IMR-90 (cell line): ENCODE measurements around the gene THPO. TPM values are rescaled to one million over a fixed set of nuclear protein-coding genes. Genes with fewer than 3 reads are reported as not detected.

Experiments used
- ATAC-seq: fragments of 200-7000 bp; cut with Tn5 transposase; 2 replicates; pipeline ENCODE4 v1.9.1; 2020; ENCODE audit warnings: low read depth, mild to moderate bottlenecking, moderate library complexity
- BruUV-seq: library from RNA; stranded (reverse); fragments of 400-500 nt; replicated peaks from 2 replicates; lab custom pipeline; 2021; lab: Mats Ljungman, UMichigan
- CTCF ChIA-PET: fragments of 300-600 bp; formaldehyde crosslinking; extraction: SDS; loops from one replicate; lab custom pipeline; 2021; ENCODE audit warnings: antibody characterized with exemption; lab: Yijun Ruan, JAX
- POLR2A ChIA-PET: fragments of 300-600 bp; sonication (Branson Sonifier 250); formaldehyde crosslinking; loops from one replicate; lab custom pipeline; 2022; ENCODE audit warnings: antibody characterized with exemption; ENCODE audit not compliant: unreplicated experiment; lab: Charles Lee
- DNase-seq: peaks from one replicate; pipeline ENCODE4 v3.0.0; 2013
- H2AFZ ChIP-seq: replicated peaks from 2 replicates; pipeline ENCODE3; 2013; ENCODE audit warnings: low read length, mild to moderate bottlenecking; ENCODE audit not compliant: poor library complexity
- H2AK5ac ChIP-seq: 2 replicates; pipeline ENCODE4 v1.6.1; 2013; ENCODE audit warnings: low read depth, low read length, inconsistent platforms
- H2AK9ac ChIP-seq: replicated peaks from 2 replicates; pipeline ENCODE3; 2013; ENCODE audit warnings: mild to moderate bottlenecking, low read depth, low read length, moderate library complexity; ENCODE audit not compliant: poor library complexity
- H2BK120ac ChIP-seq: 2 replicates; pipeline ENCODE4 v1.6.1; 2013; ENCODE audit warnings: low read depth, low read length, inconsistent platforms
- H2BK15ac ChIP-seq: 3 replicates; pipeline ENCODE4 v1.6.1; 2013; ENCODE audit warnings: low read depth, low read length, inconsistent platforms
- H2BK20ac ChIP-seq: 2 replicates; pipeline ENCODE4 v1.6.1; 2013; ENCODE audit warnings: low read depth, mild to moderate bottlenecking, inconsistent platforms, low read length, moderate library complexity
- H2BK5ac ChIP-seq: 2 replicates; pipeline ENCODE4 v1.6.1; 2013; ENCODE audit warnings: mild to moderate bottlenecking, low read depth, low read length, inconsistent platforms; ENCODE audit not compliant: poor library complexity, severe bottlenecking
- H3K14ac ChIP-seq: replicated peaks from 2 replicates; pipeline ENCODE4 v1.6.1; 2013; ENCODE audit warnings: low read depth, low read length, inconsistent platforms
- H3K18ac ChIP-seq: 2 replicates; pipeline ENCODE4 v1.6.1; 2013; ENCODE audit warnings: low read depth, low read length, control low read depth
- H3K23ac ChIP-seq: 2 replicates; pipeline ENCODE4 v1.6.1; 2013; ENCODE audit warnings: low read depth, low read length, inconsistent platforms
- H3K27ac ChIP-seq: 2 replicates; pipeline ENCODE4 v1.5.1; 2013; ENCODE audit warnings: mild to moderate bottlenecking, control low read depth, low read length; ENCODE audit not compliant: insufficient read depth
- H3K27me3 ChIP-seq: 2 replicates; pipeline ENCODE4 v1.6.1; 2013; ENCODE audit warnings: low read length; ENCODE audit not compliant: control insufficient read depth, insufficient read depth
- H3K36me3 ChIP-seq: 2 replicates; pipeline ENCODE4 v1.6.1; 2013; ENCODE audit warnings: low read length, mixed read lengths; ENCODE audit not compliant: control insufficient read depth, insufficient read depth
- H3K4ac ChIP-seq: 2 replicates; pipeline ENCODE4 v1.6.1; 2013; ENCODE audit warnings: low read depth, low read length, inconsistent platforms
- H3K4me1 ChIP-seq: 2 replicates; pipeline ENCODE4 v1.6.1; 2013; ENCODE audit warnings: low read length, mixed read lengths; ENCODE audit not compliant: control insufficient read depth, insufficient read depth
- H3K4me2 ChIP-seq: 2 replicates; pipeline ENCODE4 v1.6.1; 2013; ENCODE audit warnings: low read depth, mild to moderate bottlenecking, control low read depth, low read length, moderate library complexity
- H3K4me3 ChIP-seq: 2 replicates; pipeline ENCODE4 v1.5.1; 2013; ENCODE audit warnings: low read depth, mild to moderate bottlenecking, control low read depth, low read length, moderate library complexity; ENCODE audit not compliant: insufficient read depth
- H3K56ac ChIP-seq: 2 replicates; pipeline ENCODE4 v1.6.1; 2013; ENCODE audit warnings: low read length, inconsistent platforms; ENCODE audit not compliant: insufficient read depth; ENCODE audit errors: extremely low read depth
- H3K79me1 ChIP-seq, 2 experiments: 2 replicates each; pipeline ENCODE4 v1.6.1; 2013; ENCODE audit warnings: low read length in 2 of 2, inconsistent platforms in 1 of 2, low read depth in 1 of 2
- H3K9ac ChIP-seq: 2 replicates; pipeline ENCODE4 v1.6.1; 2013; ENCODE audit warnings: low read depth, low read length, control low read depth
- H3K9me1 ChIP-seq: 2 replicates; pipeline ENCODE4 v1.6.1; 2013; ENCODE audit warnings: low read length, inconsistent platforms; ENCODE audit not compliant: insufficient read depth
- H3K9me3 ChIP-seq: 2 replicates; pipeline ENCODE4 v1.6.1; 2013; ENCODE audit warnings: low read length; ENCODE audit not compliant: control insufficient read depth, insufficient read depth
- H4K20me1 ChIP-seq: 2 replicates; pipeline ENCODE4 v1.6.1; 2013; ENCODE audit warnings: low read length, inconsistent platforms; ENCODE audit not compliant: insufficient read depth
- H4K5ac ChIP-seq: 2 replicates; pipeline ENCODE4 v1.6.1; 2013; ENCODE audit warnings: mild to moderate bottlenecking, low read depth, low read length, control low read depth
- H4K8ac ChIP-seq, 2 experiments: 2 replicates each; pipeline ENCODE4 v1.6.1; 2013; ENCODE audit warnings: low read depth in 2 of 2, low read length in 2 of 2, control low read depth in 1 of 2, inconsistent platforms in 1 of 2
- H4K91ac ChIP-seq: 2 replicates; pipeline ENCODE4 v1.6.1; 2013; ENCODE audit warnings: low read depth, low read length, inconsistent platforms; ENCODE audit not compliant: insufficient read depth
- CHD1 ChIP-seq: IDR thresholded peaks from 2 replicates; pipeline ENCODE4 v1.6.1; 2012; ENCODE audit warnings: low read depth, low read length, improper control_type of control experiment
- RCOR1 ChIP-seq: IDR thresholded peaks from 2 replicates; pipeline ENCODE4 v1.6.1; 2012; ENCODE audit warnings: mild to moderate bottlenecking, low read length, improper control_type of control experiment; ENCODE audit not compliant: insufficient replicate concordance
- WGBS, 2 experiments: methylation state at CpG; one replicate each; pipeline versions ENCODE4 v1.1.5 to v1.1.7; 2013; ENCODE audit warnings: missing lambda C conversion rate in 2 of 2; ENCODE audit not compliant: insufficient read length in 1 of 2; ENCODE audit errors: extremely low coverage in 2 of 2; 5-methylcytosine and 5-hydroxymethylcytosine counted together
- dilution Hi-C: fragments of 300-500 bp; cut with HindIII; formaldehyde crosslinking; loops from one replicate; pipeline ENCODE4 v1.14.3; 2018; ENCODE audit warnings: low sequenced_read_pairs; ENCODE audit not compliant: unreplicated experiment
- in situ Hi-C: fragments of 300-500 bp; cut with MboI; formaldehyde crosslinking; loops from 3 replicates; pipeline ENCODE4 v1.14.3; 2019; ENCODE audit warnings: low sequenced_read_pairs, inconsistent platforms, mixed read lengths
- intact Hi-C: fragments of 100-400 bp; cut with micrococcal nuclease; formaldehyde crosslinking; loops from 2 replicates; pipeline ENCODE4 v1.10.0; 2022
- polyA plus RNA-seq, 3 experiments: library from polyadenylated mRNA; depleted of rRNA; stranded (reverse); fragments of >200 nt; gene quantifications; 2 replicates each; pipeline ENCODE4 v1.2.3, GENCODE V29; 2012; ENCODE audit warnings: low replicate concordance in 1 of 3
- total RNA-seq: library from RNA; depleted of rRNA; stranded (reverse); fragments of >200 nt; gene quantifications from 2 replicates; pipeline ENCODE4 v1.2.3, GENCODE V29; 2012
- TF ChIP-seq, protein P1 (sequence below): fragments of 150-350 bp; IDR thresholded peaks from 2 replicates; pipeline ENCODE4 v1.6.1; 2016; ENCODE audit warnings: low read depth, mild to moderate bottlenecking, low read length, moderate library complexity, borderline replicate concordance
- TF ChIP-seq, protein P2 (sequence below): fragments of 150-350 bp; IDR thresholded peaks from 2 replicates; pipeline ENCODE4 v1.6.1; 2017; ENCODE audit warnings: mild to moderate bottlenecking, antibody characterized with exemption, low read length, low read depth

THPO gene
- total and polyA plus RNA-seq, 2 of the 4 experiments (the other 2 are of a cell fraction): not detected

DNA sequence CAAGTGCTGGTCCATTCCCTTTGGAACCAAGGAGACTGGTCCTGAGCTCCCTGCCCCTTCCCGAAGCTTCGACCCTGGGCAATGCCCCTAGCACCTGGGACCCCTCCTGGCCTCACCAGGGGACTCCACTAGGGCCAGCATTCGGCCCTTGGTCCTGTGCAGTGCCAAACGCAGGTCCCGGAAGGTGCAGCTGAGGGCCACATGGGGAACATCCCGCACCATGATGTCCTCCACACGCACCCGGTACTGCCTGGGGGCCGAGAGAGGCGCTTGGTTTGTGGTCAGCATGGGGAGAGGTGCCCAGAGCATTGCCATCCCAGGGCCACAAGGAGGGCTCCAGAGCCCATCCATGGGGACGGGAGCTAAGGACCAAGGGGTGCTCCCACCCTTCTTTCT lies 24.5 kb downstream of the THPO start:
- intact Hi-C loops (no loop called here), dilution Hi-C loops (loop anchor here (25.0 kb wide), 1 partner anchor 184 kb away; no protein-coding TSS in a partner anchor), in situ Hi-C loops (no loop called here)
- Histone ChIP-seq H3K79me1 (no peaks in the 10 kb centered on the region), H2BK5ac (no peak overlapping the region), H2AFZ (no peak overlapping the region), H3K27me3 (no peaks in the 10 kb centered on the region), H3K18ac (no peak overlapping the region), H4K5ac (no peak overlapping the region), H2BK15ac (no peak overlapping the region), H2AK9ac (no peak overlapping the region), H3K4ac (no peak overlapping the region), H3K4me1 (no peaks in the 10 kb centered on the region), H3K14ac (no peak overlapping the region), H3K9ac (no peak overlapping the region), H3K56ac (no peak overlapping the region), H4K91ac (no peak overlapping the region), H3K9me3 (no peaks in the 10 kb centered on the region), H3K23ac (no peak overlapping the region), H2BK20ac (no peak overlapping the region), H4K20me1 (no peaks in the 10 kb centered on the region; the same call in 1 of the 2 replicates), H3K9me1 (peaks cover 9% of the 10 kb centered on the region; the same call in 1 of the 2 replicates), H3K4me3 (no peak overlapping the region), H2AK5ac (no peak overlapping the region), H3K4me2 (no peak overlapping the region), H3K27ac (no peak overlapping the region), H3K36me3 (peaks cover 22% of the 10 kb centered on the region), H4K8ac (no peak overlapping the region), H2BK120ac (no peak overlapping the region)
- ChIA-PET CTCF (interaction anchor here (0.6 kb wide), 2 partner anchors 13 to 96 kb away, joined by 3 to 4 read pairs; no protein-coding TSS in a partner anchor), POLR2A (no interaction called here)
- TF ChIP-seq CHD1 (no peak), RCOR1 (no peak)
- TF ChIP-seq, protein P1, sequence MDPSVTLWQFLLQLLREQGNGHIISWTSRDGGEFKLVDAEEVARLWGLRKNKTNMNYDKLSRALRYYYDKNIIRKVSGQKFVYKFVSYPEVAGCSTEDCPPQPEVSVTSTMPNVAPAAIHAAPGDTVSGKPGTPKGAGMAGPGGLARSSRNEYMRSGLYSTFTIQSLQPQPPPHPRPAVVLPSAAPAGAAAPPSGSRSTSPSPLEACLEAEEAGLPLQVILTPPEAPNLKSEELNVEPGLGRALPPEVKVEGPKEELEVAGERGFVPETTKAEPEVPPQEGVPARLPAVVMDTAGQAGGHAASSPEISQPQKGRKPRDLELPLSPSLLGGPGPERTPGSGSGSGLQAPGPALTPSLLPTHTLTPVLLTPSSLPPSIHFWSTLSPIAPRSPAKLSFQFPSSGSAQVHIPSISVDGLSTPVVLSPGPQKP: no peak
- TF ChIP-seq, protein P2, sequence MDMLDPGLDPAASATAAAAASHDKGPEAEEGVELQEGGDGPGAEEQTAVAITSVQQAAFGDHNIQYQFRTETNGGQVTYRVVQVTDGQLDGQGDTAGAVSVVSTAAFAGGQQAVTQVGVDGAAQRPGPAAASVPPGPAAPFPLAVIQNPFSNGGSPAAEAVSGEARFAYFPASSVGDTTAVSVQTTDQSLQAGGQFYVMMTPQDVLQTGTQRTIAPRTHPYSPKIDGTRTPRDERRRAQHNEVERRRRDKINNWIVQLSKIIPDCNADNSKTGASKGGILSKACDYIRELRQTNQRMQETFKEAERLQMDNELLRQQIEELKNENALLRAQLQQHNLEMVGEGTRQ: no peak
- no TSS peak for BruUV-seq
- no peak for DNase-seq
- 100% methylated on average over 8 of the region's 11 CpGs; no CpG with 5 or more reads in 1 of the 2 experiments for WGBS, 2 experiments
- no peak for ATAC-seq
